K562 (cell line): ENCODE measurements around the gene PRLH. TPM values are rescaled to one million over a fixed set of nuclear protein-coding genes. Genes with fewer than 3 reads are reported as not detected.

ENCODE experiments used
- ATAC-seq: fragments of 200-7000 bp; cut with Tn5 transposase; 3 replicates; pipeline ENCODE4 v1.9.1; 2020; ENCODE audit warnings: moderate library complexity
- BruUV-seq: library from RNA; stranded (reverse); fragments of 400-500 nt; replicated peaks from 2 replicates; lab custom pipeline; 2021; lab: Mats Ljungman, UMichigan
- CTCF ChIA-PET: fragments of 300-600 bp; formaldehyde crosslinking; extraction: SDS; loops from one replicate; lab custom pipeline; 2021; ENCODE audit warnings: low intra/inter-chr PET ratio; lab: Yijun Ruan, JAX
- POLR2A ChIA-PET: fragments of 300-600, 350-650 bp; sonication (Branson Sonifier 250); formaldehyde crosslinking; extraction: SDS; loops from one replicate; lab custom pipeline; 2021; ENCODE audit warnings: antibody characterized with exemption, inconsistent platforms; lab: Yijun Ruan, JAX
- DNase-seq, 4 experiments: peaks; one replicate each; pipeline versions ENCODE4 v3.0.0 to v3.0.0-alpha.2; 2011 to 2018; ENCODE audit warnings: low spot score in 3 of 4, mixed read lengths in 3 of 4; ENCODE audit errors: extremely low read depth in 1 of 4
- FAIRE-seq: peaks from 2 replicates; lab custom pipeline; 2011; peaks lifted over from hg19 to GRCh38; lab: Jason Lieb, UNC
- H2AFZ ChIP-seq: 2 replicates; pipeline ENCODE4 v1.6.0; 2011; ENCODE audit warnings: low read depth, low read length, control low read depth, inconsistent platforms
- H3K27ac ChIP-seq: fragments of 200-600 bp; 3 replicates; pipeline ENCODE4 v1.8.0; 2011; ENCODE audit warnings: low read depth, mild to moderate bottlenecking, control low read depth, inconsistent platforms, low read length, moderate library complexity, mixed read lengths; ENCODE audit errors: extremely low read depth
- H3K27me3 ChIP-seq, 2 experiments: fragments of 300-600 bp in 1 of 2; 2 replicates in 1 of 2; 3 replicates in 1 of 2; pipeline versions ENCODE4 v1.6.0 to v1.8.0; 2011; ENCODE audit warnings: inconsistent platforms in 2 of 2, low read length in 2 of 2, mild to moderate bottlenecking in 1 of 2, mixed read lengths in 1 of 2, moderate library complexity in 1 of 2; ENCODE audit not compliant: control insufficient read depth in 2 of 2, insufficient read depth in 2 of 2
- H3K36me3 ChIP-seq: fragments of 300-600 bp; 3 replicates; pipeline ENCODE4 v1.8.0; 2011; ENCODE audit warnings: mild to moderate bottlenecking, low read length, inconsistent platforms; ENCODE audit not compliant: control insufficient read depth, insufficient read depth
- H3K4me1 ChIP-seq, 2 experiments: fragments of 200-600 bp in 1 of 2; replicated peaks in 1 of 2; 2 replicates in 1 of 2; 3 replicates in 1 of 2; pipeline versions ENCODE4 v1.5.1 to v1.8.0; 2011; ENCODE audit warnings: inconsistent platforms in 2 of 2, low read length in 2 of 2, mild to moderate bottlenecking in 1 of 2, mixed read lengths in 1 of 2, moderate library complexity in 1 of 2; ENCODE audit not compliant: control insufficient read depth in 2 of 2, insufficient read depth in 2 of 2
- H3K4me2 ChIP-seq: 2 replicates; pipeline ENCODE4 v1.6.1; 2011; ENCODE audit warnings: low read length, control low read depth, inconsistent platforms, mixed read lengths; ENCODE audit not compliant: insufficient read depth
- H3K4me3 ChIP-seq: fragments of 200-600 bp; sonication (generic), shearing (Covaris generic); 2 replicates; pipeline ENCODE4 v1.5.1; 2016; ENCODE audit warnings: control low read depth, inconsistent platforms
- H3K79me2 ChIP-seq: fragments of 200-600 bp; 3 replicates; pipeline ENCODE4 v1.8.0; 2011; ENCODE audit warnings: low read length, inconsistent platforms; ENCODE audit not compliant: control insufficient read depth, insufficient read depth
- H3K9ac ChIP-seq, 2 experiments: 2 replicates each; pipeline versions ENCODE4 v1.6.0 to v1.6.1; 2011; ENCODE audit warnings: low read depth in 2 of 2, low read length in 2 of 2, control low read depth in 1 of 2, inconsistent platforms in 1 of 2, mild to moderate bottlenecking in 1 of 2, mixed read lengths in 1 of 2; ENCODE audit not compliant: insufficient read depth in 1 of 2
- H3K9me1 ChIP-seq: one replicate; pipeline ENCODE4 v1.6.0; 2011; ENCODE audit warnings: inconsistent platforms, mild to moderate bottlenecking, low read length, moderate library complexity; ENCODE audit not compliant: control insufficient read depth, insufficient read depth
- H3K9me3 ChIP-seq: replicated peaks from 2 replicates; pipeline ENCODE4 v1.5.1; 2011; ENCODE audit warnings: low read depth, low read length, inconsistent platforms; ENCODE audit not compliant: control insufficient read depth, insufficient read depth
- H4K20me1 ChIP-seq: replicated peaks from 2 replicates; pipeline ENCODE4 v1.6.1; 2011; ENCODE audit warnings: low read length, inconsistent platforms, mixed read lengths; ENCODE audit not compliant: control insufficient read depth, insufficient read depth
- BCL6 ChIP-seq: fragments of 250-450 bp; sonication (Bioruptor Pico); IDR thresholded peaks from 2 replicates; pipeline ENCODE4 v1.4.0; 2020
- CC2D1A ChIP-seq: fragments of 450-650 bp; IDR thresholded peaks from 2 replicates; pipeline ENCODE4 v1.6.1; 2017; ENCODE audit warnings: mild to moderate bottlenecking
- FOXA3 ChIP-seq, 2 experiments: fragments of 450-650 bp in 1 of 2; sonication (generic) in 1 of 2; formaldehyde crosslinking; IDR thresholded peaks in 1 of 2; conservative IDR thresholded peaks in 1 of 2; 2 replicates each; pipeline versions ENCODE4 v1.4.0 to v1.8.0; 2020 to 2022; ENCODE audit warnings: mild to moderate bottlenecking in 2 of 2, missing genetic modification reagents in 1 of 2
- HMG20A ChIP-seq: fragments of 450-650 bp; formaldehyde crosslinking; conservative IDR thresholded peaks from 2 replicates; pipeline ENCODE4 v1.4.0; 2020; ENCODE audit warnings: mild to moderate bottlenecking, mixed read lengths
- KDM2B ChIP-seq: fragments of 250-450 bp; sonication (Bioruptor Pico); IDR thresholded peaks from 2 replicates; pipeline ENCODE4 v1.8.0; 2021; ENCODE audit warnings: mild to moderate bottlenecking, moderate library complexity
- L3MBTL2 ChIP-seq: fragments of 450-650 bp; IDR thresholded peaks from 2 replicates; pipeline ENCODE4 v1.6.1; 2016; ENCODE audit warnings: mild to moderate bottlenecking, moderate library complexity
- NCOA6 ChIP-seq: fragments of 450-650 bp; IDR thresholded peaks from 2 replicates; pipeline ENCODE4 v1.6.1; 2017; ENCODE audit warnings: mild to moderate bottlenecking
- PML ChIP-seq: IDR thresholded peaks from 2 replicates; pipeline ENCODE4 v1.6.1; 2012; ENCODE audit warnings: low read length, inconsistent platforms
- SIRT6 ChIP-seq: IDR thresholded peaks from one replicate; pipeline ENCODE4 v1.6.1; 2012; ENCODE audit warnings: low read depth, mild to moderate bottlenecking, control low read depth, inconsistent platforms, low read length, moderate library complexity
- SREBF2 ChIP-seq: sonication (generic); formaldehyde crosslinking; IDR thresholded peaks from 2 replicates; pipeline ENCODE4 v1.4.0; 2020; ENCODE audit warnings: mild to moderate bottlenecking, missing genetic modification reagents
- ZBTB17 ChIP-seq: fragments of 450-650 bp; formaldehyde crosslinking; IDR thresholded peaks from 2 replicates; pipeline ENCODE4 v1.4.0; 2020; ENCODE audit warnings: mild to moderate bottlenecking
- ZSCAN29 ChIP-seq: fragments of 450-650 bp; IDR thresholded peaks from 2 replicates; pipeline ENCODE4 v1.6.1; 2017
- WGBS: fragments of 100-300 bp; shearing (Covaris generic); methylation state at CpG from one replicate; pipeline ENCODE4 v1.1.6; 2016; ENCODE audit warnings: low coverage, mixed read lengths; ENCODE audit not compliant: insufficient coverage; ENCODE audit errors: missing lambda C conversion rate; 5-methylcytosine and 5-hydroxymethylcytosine counted together
- in situ Hi-C: fragments of 300-500 bp; cut with MboI; formaldehyde crosslinking; loops from 4 replicates; pipeline ENCODE4 v1.15.0; 2018; ENCODE audit warnings: inconsistent platforms, mixed read lengths
- intact Hi-C: fragments of 100-400 bp; cut with micrococcal nuclease; formaldehyde crosslinking; loops from 2 replicates; pipeline ENCODE4 v1.14.2; 2022
- polyA plus RNA-seq, 8 experiments: library from polyadenylated mRNA; depleted of rRNA in 4 of 8; stranded (reverse) in 5 of 8; unstranded in 3 of 8; fragments of >200 nt; fragmentation: Nextera tagmentation in 2 of 8; fragmentation: Illumina TruSeq in 1 of 8; extraction: Ambion mirVana in 2 of 8; extraction: Trizol in 1 of 8; gene quantifications; 2 replicates each; pipeline versions ENCODE4 v1.2.1 to v1.2.3, GENCODE V29; 2011 to 2014; ENCODE audit warnings: inconsistent platforms in 1 of 8, missing spikeins in 1 of 8
- total RNA-seq, 7 experiments: library from RNA; depleted of rRNA in 6 of 7; stranded (reverse); fragments of >200 nt in 6 of 7; fragmentation: Illumina TruSeq in 2 of 7; extraction: Trizol in 2 of 7; gene quantifications; 2 replicates each; pipeline versions ENCODE4 v1.2.1 to v1.2.3, GENCODE V29; 2011 to 2021; ENCODE audit warnings: low replicate concordance in 1 of 7
- TF ChIP-seq, protein P1 (sequence below): fragments of 450-650 bp; formaldehyde crosslinking; IDR thresholded peaks from 2 replicates; pipeline ENCODE4 v1.4.0; 2020; ENCODE audit warnings: mild to moderate bottlenecking, mixed read lengths

Gene PRLH
- total and polyA plus RNA-seq, 9 of the 15 experiments (the other 6 are each of a cell fraction or from before 2014, with no cell fraction given): not detected

DNA sequence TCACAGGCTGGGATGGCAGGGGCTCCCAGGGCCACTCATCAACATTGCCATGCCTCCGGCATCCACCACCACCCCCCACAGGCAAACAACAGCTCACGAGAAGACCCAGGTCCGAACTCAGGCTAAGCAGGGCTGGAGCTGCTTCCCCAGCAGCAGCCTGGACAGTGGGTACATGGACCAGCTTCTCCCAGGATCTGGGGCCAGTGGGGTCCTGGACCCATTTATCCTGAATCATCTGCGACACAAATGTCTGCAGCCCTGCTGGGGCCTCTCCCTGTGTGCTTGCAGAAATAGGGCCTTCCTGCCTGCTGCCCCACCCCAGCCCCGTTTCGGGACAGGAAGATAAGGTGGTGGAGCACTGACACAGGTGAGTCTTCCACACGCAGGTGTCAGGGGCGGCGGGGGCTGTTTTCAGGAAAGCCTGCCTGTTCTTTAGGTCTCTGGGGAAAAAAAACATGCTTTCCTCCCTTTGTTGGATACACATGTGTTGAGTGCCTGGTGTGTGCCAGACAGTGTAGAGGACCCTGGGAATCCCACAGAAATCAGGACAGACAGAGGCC lies 4.5 kb downstream of the PRLH start:
- peaks cover 0 to 3% of the 10 kb centered on the region in 2 experiments; a peak in 2 of 5 replicates for H3K4me1 ChIP-seq
- H3K4me3 ChIP-seq: no peak overlapping the region
- no peaks in the 10 kb centered on the region for H3K9me3 ChIP-seq
- ChIA-PET CTCF (interaction anchor here (0.6 to 2.6 kb wide), 2 partner anchors 58 to 776 kb away, joined by 7 to 51 read pairs; no protein-coding TSS in a partner anchor), POLR2A (no interaction called here)
- H3K9me1 ChIP-seq: no peaks in the 10 kb centered on the region
- no peak overlapping the region for H2AFZ ChIP-seq
- no peak overlapping the region for H3K27ac ChIP-seq
- H3K9ac ChIP-seq: no peak overlapping the region
- BruUV-seq: no TSS peak
- no peaks in the 10 kb centered on the region for H4K20me1 ChIP-seq
- FAIRE-seq (no peak), ATAC-seq (no peak), DNase-seq (no peak)
- H3K36me3 ChIP-seq: no peaks in the 10 kb centered on the region
- TF ChIP-seq L3MBTL2: no peak
- TF ChIP-seq KDM2B (CRISPR knock-in tag): no peak
- TF ChIP-seq, protein P1, sequence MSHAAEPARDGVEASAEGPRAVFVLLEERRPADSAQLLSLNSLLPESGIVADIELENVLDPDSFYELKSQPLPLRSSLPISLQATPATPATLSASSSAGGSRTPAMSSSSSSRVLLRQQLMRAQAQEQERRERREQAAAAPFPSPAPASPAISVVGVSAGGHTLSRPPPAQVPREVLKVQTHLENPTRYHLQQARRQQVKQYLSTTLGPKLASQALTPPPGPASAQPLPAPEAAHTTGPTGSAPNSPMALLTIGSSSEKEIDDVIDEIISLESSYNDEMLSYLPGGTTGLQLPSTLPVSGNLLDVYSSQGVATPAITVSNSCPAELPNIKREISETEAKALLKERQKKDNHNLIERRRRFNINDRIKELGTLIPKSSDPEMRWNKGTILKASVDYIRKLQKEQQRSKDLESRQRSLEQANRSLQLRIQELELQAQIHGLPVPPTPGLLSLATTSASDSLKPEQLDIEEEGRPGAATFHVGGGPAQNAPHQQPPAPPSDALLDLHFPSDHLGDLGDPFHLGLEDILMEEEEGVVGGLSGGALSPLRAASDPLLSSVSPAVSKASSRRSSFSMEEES (CRISPR knock-in tag): no peak
- TF ChIP-seq FOXA3 (CRISPR knock-in tag; conservative IDR thresholded peaks at IDR 0.05 in 1 of 2, IDR thresholded peaks at IDR 0.05 in 1 of 2): no peak
- no peak for TF ChIP-seq SIRT6
- TF ChIP-seq SREBF2: no peak
- no peak for TF ChIP-seq ZSCAN29
- no peak for TF ChIP-seq HMG20A (CRISPR knock-in tag)
- no peak for TF ChIP-seq NCOA6
- TF ChIP-seq ZBTB17 (CRISPR knock-in tag): no peak
- no peak for TF ChIP-seq CC2D1A
- TF ChIP-seq PML: no peak
- no peak for TF ChIP-seq BCL6
- no peak overlapping the region for H3K4me2 ChIP-seq
- 4% methylated on average over 7 of the region's 9 CpGs for WGBS
- H3K79me2 ChIP-seq: no peaks in the 10 kb centered on the region
- peaks cover 0 to 29% of the 10 kb centered on the region in 2 experiments; a peak in 2 of 5 replicates for H3K27me3 ChIP-seq
- in situ Hi-C loops (loop anchor here (5.0 to 10.0 kb wide), 2 partner anchors 59 to 416 kb away; no protein-coding TSS in a partner anchor), intact Hi-C loops (no loop called here)
